Measurements from ENCODE around the gene MYH14. TPM values are rescaled to one million over a fixed set of nuclear protein-coding genes. Genes with fewer than 3 reads are reported as not detected.

MYH14 gene
- total and polyA plus RNA-seq, 7 donors = 55.4 to 298 (median 164) TPM

DNA sequence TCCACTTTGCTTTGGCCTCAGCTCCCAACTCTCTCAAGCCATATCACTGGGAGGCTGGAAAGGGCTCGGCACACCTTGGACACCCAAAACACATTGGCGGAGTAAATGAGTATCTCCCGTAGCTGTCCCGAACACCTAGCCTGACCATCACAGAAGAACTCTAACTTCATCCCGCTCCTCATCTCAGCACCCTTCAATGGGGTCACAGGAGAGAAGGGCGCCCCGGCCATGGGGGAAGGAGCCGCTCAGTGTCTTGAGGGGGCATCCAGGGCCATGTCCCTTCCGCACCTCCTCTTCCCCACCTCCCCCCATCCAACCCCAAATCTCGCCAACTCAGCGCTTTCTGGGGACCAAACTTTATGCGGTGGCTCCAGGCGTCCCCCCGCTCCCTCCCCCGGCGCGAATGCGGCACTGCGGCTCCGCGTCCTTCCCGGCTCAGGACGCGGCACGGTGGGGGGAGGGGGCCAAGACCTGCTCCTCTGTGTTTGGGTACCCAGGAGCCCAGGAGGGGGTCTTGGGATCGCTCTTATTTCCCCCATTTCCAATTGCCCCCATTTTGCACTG is 122.8 kb downstream of the MYH14 start:
- DNase-seq (no peak), ATAC-seq (no peak)
- no peaks in the 10 kb centered on the region for H3K9me3 ChIP-seq
- H3K27me3 ChIP-seq (ENCODE audit: insufficient read depth in 3 of 3, low read length in 2 of 3) = peaks cover 0 to 13% (median 10%) of the 10 kb centered on the region in 3 donors
- H3K36me3 ChIP-seq (ENCODE audit: insufficient read depth in 1 of 2, low read depth in 1 of 2) = no peaks in the 10 kb centered on the region
- TF ChIP-seq, protein P1, sequence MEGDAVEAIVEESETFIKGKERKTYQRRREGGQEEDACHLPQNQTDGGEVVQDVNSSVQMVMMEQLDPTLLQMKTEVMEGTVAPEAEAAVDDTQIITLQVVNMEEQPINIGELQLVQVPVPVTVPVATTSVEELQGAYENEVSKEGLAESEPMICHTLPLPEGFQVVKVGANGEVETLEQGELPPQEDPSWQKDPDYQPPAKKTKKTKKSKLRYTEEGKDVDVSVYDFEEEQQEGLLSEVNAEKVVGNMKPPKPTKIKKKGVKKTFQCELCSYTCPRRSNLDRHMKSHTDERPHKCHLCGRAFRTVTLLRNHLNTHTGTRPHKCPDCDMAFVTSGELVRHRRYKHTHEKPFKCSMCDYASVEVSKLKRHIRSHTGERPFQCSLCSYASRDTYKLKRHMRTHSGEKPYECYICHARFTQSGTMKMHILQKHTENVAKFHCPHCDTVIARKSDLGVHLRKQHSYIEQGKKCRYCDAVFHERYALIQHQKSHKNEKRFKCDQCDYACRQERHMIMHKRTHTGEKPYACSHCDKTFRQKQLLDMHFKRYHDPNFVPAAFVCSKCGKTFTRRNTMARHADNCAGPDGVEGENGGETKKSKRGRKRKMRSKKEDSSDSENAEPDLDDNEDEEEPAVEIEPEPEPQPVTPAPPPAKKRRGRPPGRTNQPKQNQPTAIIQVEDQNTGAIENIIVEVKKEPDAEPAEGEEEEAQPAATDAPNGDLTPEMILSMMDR (IDR thresholded peaks at IDR 0.05) = no peak
- no peak overlapping the region for H3K27ac ChIP-seq
- intact Hi-C loops (cut with DNase I) = loop anchor here in 1 of 2 donors (10.0 kb wide), 1 partner anchor 171 kb away; no protein-coding TSS in a partner anchor
- H3K4me1 ChIP-seq = peaks cover 9% of the 10 kb centered on the region
- no peak overlapping the region for H3K4me3 ChIP-seq
- 3 to 4% (median 3%) methylated on average over 22 to 26 of the region's 26 CpGs for WGBS, 3 donors

DNA sequence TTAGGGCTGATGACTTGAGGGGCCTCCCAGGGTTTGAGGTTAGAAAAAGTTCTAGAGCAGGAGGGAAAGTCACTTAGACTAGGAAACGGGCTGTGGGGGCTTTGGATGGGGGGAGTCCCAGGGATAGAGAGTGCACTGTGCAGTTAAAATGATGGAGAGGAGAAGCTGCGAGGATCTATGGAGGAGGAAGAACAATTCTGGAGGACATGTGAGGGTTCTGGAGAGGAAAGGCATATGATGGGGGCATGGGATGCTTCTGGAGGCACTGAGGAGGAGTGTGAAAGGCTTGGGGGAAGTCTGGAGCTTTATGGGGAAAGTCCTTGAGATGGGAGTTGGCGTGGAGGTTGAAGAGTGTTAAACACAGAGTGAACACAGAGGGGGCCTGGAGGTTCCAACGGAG is 123.6 kb downstream of the MYH14 start:
- Histone ChIP-seq H3K27me3 (ENCODE audit: insufficient read depth in 3 of 3, low read length in 2 of 3) (peaks cover 0 to 18% (median 11%) of the 10 kb centered on the region in 3 donors), H3K4me1 (peaks cover 9% of the 10 kb centered on the region), H3K9me3 (no peaks in the 10 kb centered on the region), H3K27ac (no peak overlapping the region), H3K4me3 (no peak overlapping the region), H3K36me3 (ENCODE audit: insufficient read depth in 1 of 2, low read depth in 1 of 2) (no peaks in the 10 kb centered on the region)
- DNase-seq (no peak), ATAC-seq (no peak)
- intact Hi-C loops (cut with DNase I) = loop anchor here in 1 of 2 donors (10.0 kb wide), 1 partner anchor 172 kb away; no protein-coding TSS in a partner anchor
- 34 to 55% (median 37%) methylated on average over 3 to 4 of the region's 4 CpGs for WGBS, 3 donors
- TF ChIP-seq, protein P1 (IDR thresholded peaks at IDR 0.05) = no peak

DNA sequence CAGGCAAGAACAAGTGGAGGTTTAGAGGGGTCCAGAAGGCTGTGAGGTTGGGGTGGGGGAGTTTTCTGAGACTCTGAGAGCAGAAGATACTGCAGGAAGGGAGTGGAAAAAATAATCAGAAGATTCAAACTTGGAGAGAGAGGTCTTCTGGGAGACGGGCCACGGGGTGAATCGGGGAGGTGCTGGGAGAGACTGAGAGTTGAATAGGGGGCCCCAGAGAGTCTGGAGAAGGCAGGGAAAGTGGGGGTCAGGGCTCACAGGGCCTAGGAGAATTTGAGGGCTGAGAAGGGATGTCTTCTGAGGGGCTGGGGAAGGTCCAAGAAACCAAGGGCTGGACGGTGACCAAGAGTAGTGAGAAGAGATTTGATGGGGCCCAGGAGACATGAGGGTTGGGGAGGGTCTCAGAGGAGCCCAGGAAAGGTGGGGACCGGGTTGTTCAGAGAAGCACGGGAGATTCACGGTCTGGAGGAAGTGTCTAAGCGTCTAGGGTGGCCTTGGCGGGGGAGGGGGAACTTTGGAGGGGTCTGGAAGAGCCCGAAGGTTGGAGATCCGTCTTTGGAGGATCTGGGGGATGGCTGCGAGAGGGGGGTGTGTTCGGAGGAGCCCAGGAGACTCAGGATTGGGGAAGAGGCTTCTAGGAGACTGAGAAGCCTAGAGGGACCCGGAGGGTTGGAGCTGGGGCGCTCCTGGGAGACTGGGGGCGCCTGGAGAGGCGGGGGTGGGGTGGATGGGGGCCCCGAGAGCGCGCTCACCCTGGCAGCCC is 124.2 kb downstream of the MYH14 start:
- Histone ChIP-seq H3K4me3 (no peak overlapping the region), H3K4me1 (peaks cover 9% of the 10 kb centered on the region), H3K27ac (no peak overlapping the region), H3K27me3 (ENCODE audit: insufficient read depth in 3 of 3, low read length in 2 of 3) (peaks cover 0 to 19% (median 12%) of the 10 kb centered on the region in 3 donors), H3K36me3 (ENCODE audit: insufficient read depth in 1 of 2, low read depth in 1 of 2) (no peaks in the 10 kb centered on the region), H3K9me3 (no peaks in the 10 kb centered on the region)
- 11 to 23% (median 14%) methylated on average over 15 to 20 of the region's 20 CpGs for WGBS, 3 donors
- ATAC-seq (no peak), DNase-seq (no peak)
- intact Hi-C loops (cut with DNase I) = loop anchor here in 1 of 2 donors (10.0 kb wide), 1 partner anchor 173 kb away; no protein-coding TSS in a partner anchor
- TF ChIP-seq, protein P1 (IDR thresholded peaks at IDR 0.05) = no peak

DNA sequence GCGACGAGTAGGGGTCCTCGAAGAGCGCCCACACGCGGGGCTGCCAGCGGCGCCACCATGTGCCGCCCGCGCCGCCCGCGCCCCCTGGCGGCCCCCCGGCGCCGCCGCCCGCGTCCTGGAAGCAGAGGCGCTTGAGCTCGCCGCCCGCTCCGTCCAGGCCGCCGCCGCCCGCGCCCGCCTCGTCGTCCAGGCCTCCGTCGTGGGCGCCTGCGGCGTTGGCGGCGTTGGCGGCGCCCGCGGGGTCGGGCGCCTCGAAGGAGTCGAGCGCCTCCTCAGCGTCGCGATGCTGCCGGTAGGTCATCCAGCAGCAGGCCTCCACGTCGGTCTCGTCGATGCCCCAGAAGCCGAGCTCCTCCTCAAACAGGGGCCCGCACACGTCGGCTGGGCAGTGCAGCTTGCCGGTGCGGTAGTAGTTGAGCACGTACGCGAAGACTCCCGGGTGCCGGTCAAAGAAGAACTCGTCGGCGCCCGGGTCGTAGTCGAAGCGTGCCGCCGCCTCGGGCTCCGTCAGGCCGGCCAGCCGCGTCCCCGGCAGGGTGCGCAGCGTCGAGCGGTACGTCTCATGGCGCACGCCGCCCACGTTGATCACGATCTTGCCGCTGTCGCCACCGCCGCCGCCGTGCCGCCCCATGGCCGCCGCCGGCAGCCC is 124.9 kb downstream of the MYH14 start:
- 1 to 2% (median 1%) methylated on average over 46 to 103 of the region's 104 CpGs for WGBS, 3 donors
- no peak overlapping the region for H3K27ac ChIP-seq
- intact Hi-C loops (cut with DNase I) = loop anchor here in 1 of 2 donors (10.0 kb wide), 1 partner anchor 174 kb away; no protein-coding TSS in a partner anchor
- DNase-seq (no peak), ATAC-seq (no peak)
- no peaks in the 10 kb centered on the region for H3K36me3 ChIP-seq (ENCODE audit: insufficient read depth in 1 of 2, low read depth in 1 of 2)
- H3K4me1 ChIP-seq = peaks cover 9% of the 10 kb centered on the region
- no peaks in the 10 kb centered on the region for H3K9me3 ChIP-seq
- peak overlapping the region; percentile 60 for H3K4me3 ChIP-seq
- H3K27me3 ChIP-seq (ENCODE audit: insufficient read depth in 3 of 3, low read length in 2 of 3) = peaks cover 0 to 19% (median 12%) of the 10 kb centered on the region in 3 donors
- TF ChIP-seq, protein P1 (IDR thresholded peaks at IDR 0.05) = peak; percentile 25
